Right atrium auricular region (tissue), 2 donors: ENCODE results near the gene ZNF717. TPM values are rescaled to one million over a fixed set of nuclear protein-coding genes. Genes with fewer than 3 reads are reported as not detected.
"Not testable (repeated sequence)": the region's sequence is repeated elsewhere in the genome, so short reads cannot be mapped to it uniquely, and the experiment has no call there.

Experiments used
- DNase-seq: peaks from one replicate; pipeline ENCODE4 v3.0.0-alpha.2; 2019; ENCODE audit warnings: low spot score
- H3K27ac ChIP-seq, 2 donors: fragments of 200-600 bp; sonication (generic); 1 replicate in 1 of 2; 2 replicates in 1 of 2; pipeline ENCODE4 v1.5.1; 2016 to 2019
- H3K27me3 ChIP-seq, 2 donors: fragments of 200-600 bp; sonication (generic); one replicate each; pipeline versions ENCODE4 v1.5.1 to v1.6.0; 2017 to 2019
- H3K36me3 ChIP-seq: fragments of 200-600 bp; sonication (generic); one replicate; pipeline ENCODE4 v1.5.1; 2016
- H3K4me1 ChIP-seq, 2 donors: fragments of 200-600 bp; sonication (generic); one replicate each; pipeline versions ENCODE4 v1.5.1 to v1.6.0; 2017 to 2019
- H3K4me3 ChIP-seq, 2 donors: fragments of 200-600 bp; sonication (generic); 1 replicate in 1 of 2; 2 replicates in 1 of 2; pipeline ENCODE4 v1.5.1; 2017 to 2019; ENCODE audit warnings: mild to moderate bottlenecking in 1 of 2, moderate library complexity in 1 of 2
- H3K9me3 ChIP-seq, 2 donors: fragments of 200-600 bp; sonication (generic); one replicate each; pipeline ENCODE4 v1.5.1; 2019
- CTCF ChIP-seq, 2 donors: fragments of 200-600 bp; sonication (generic); IDR thresholded peaks; one replicate each; pipeline ENCODE4 v1.5.1; 2019; ENCODE audit warnings: antibody characterized with exemption in 2 of 2
- total RNA-seq, 2 donors: library from RNA; depleted of rRNA; stranded (reverse); fragments of >200 nt; gene quantifications; one replicate each; pipeline ENCODE4 v1.1.0, GENCODE V29; 2016

ZNF717 gene
- total RNA-seq = 1 to 10 TPM; 4.3 to 6.7 TPM

GRCh38 chr3:75785081-75785755 lies at the start of gene ZNF717:
TSS of gene ZNF717 (minus strand) at chr3:75785549. CDS start at chr3:75783362, 2,187 bp downstream.
- Histone ChIP-seq H3K27ac (peak within 1 kb of the TSS; percentile 83 to 90), H3K4me3 (peak within 1 kb of the TSS; percentile 66 to 80)
- TF ChIP-seq CTCF (IDR thresholded peaks at IDR 0.05) = peak in 1 of 2 donors; percentile 37

GRCh38 chr3:75831076-75831475 lies 45.7 kb upstream of the ZNF717 start:
- not testable (repeated sequence) for H3K27me3 ChIP-seq, H3K27ac ChIP-seq, DNase-seq, H3K9me3 ChIP-seq, H3K36me3 ChIP-seq, H3K4me1 ChIP-seq, H3K4me3 ChIP-seq

More at GRCh38 chr3:75785081-75785755, at the start of gene ZNF717:
- DNase-seq = peak; percentile 96
- H3K9me3 ChIP-seq, H3K27me3 ChIP-seq, H3K4me1 ChIP-seq, H3K36me3 ChIP-seq: not testable (repeated sequence)

DNA sequence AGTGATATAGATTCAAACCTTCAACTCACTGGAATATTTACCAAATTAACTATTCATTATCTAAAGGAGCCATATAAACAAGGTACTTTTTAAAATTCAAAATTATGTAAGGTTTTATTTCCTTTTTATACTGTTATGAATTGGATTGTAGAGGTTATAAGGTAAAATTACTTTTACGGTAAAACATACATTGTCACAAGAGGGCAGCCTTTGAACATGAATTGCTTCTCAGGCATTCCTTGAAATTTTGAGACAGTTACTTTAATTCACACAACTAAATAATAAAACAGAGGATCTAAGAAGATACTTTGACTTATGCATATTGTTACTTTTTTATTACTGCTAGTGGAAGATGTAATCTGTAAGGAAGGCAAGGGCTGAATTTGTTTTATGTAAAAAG lies 32.7 kb upstream of the ZNF717 start:
- H3K27me3 ChIP-seq, H3K9me3 ChIP-seq, H3K27ac ChIP-seq, DNase-seq, H3K4me1 ChIP-seq, H3K36me3 ChIP-seq, H3K4me3 ChIP-seq: not testable (repeated sequence)

DNA sequence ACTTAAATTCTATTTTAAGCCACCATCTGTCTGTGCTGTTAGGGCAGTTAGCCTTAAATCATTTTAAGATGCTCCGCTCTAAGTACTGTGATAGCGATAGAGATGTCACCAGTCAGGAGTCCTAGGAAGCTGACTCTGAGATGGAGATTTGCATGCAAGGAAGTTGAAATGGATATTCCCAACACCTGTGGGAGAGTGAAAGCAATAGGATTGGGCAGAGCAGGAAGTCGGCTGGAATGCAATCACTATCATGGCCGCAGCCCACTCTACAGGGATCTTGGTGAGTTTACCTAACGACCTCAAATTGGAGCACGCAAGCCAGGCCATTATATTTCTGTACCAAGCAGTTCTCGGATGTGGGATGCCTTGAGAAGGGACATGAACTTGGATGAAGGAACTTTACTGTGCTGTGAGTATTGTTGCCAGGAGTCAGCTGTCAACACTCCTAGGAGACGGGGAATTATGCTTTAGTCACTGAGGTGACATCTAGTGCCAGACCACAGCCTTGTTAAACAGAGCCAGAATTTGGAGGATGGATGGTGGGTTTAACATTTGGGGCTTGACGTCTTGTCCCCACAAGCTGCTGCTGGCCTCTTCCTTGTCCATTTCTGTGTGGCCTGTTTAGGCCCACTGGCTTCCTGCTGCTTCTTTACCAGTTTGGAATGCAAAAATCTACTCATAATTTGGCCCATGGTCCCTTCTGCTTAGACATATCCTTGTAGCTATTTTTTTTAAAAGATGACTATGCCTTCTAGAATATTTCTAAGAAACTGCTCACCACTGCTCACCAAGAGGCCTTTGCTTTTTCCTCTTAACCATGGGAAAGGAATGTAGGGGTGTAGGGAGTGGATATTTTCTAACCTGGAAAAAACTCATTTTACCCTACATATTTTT lies 31.2 kb upstream of the ZNF717 start:
- DNase-seq, H3K9me3 ChIP-seq, H3K4me3 ChIP-seq, H3K36me3 ChIP-seq, H3K27ac ChIP-seq, H3K27me3 ChIP-seq, H3K4me1 ChIP-seq: not testable (repeated sequence)

- Histone ChIP-seq H3K9me3 (no peaks in the 10 kb centered on the region), H3K36me3 (no peaks in the 10 kb centered on the region), H3K27me3 (no peaks in the 10 kb centered on the region), H3K4me3 (no peak overlapping the region), H3K4me1 (no peaks in the 10 kb centered on the region), H3K27ac (no peak overlapping the region)
- no peak for TF ChIP-seq CTCF (IDR thresholded peaks at IDR 0.05)
- no peak for DNase-seq
Measured at GRCh38 chr3:75814797-75815196, 29.4 kb upstream of the ZNF717 start.

GRCh38 chr3:75782506-75782905 lies 2.8 kb downstream of the ZNF717 start:
- Histone ChIP-seq H3K4me3 (no peak overlapping the region), H3K36me3 (peaks cover 5% of the 10 kb centered on the region), H3K27ac (no peak overlapping the region), H3K4me1 (peaks cover 0 to 5% of the 10 kb centered on the region in 2 donors), H3K9me3 (peaks cover 0 to 25% of the 10 kb centered on the region in 2 donors), H3K27me3 (no peaks in the 10 kb centered on the region)
- no peak for DNase-seq
- TF ChIP-seq CTCF (IDR thresholded peaks at IDR 0.05) = no peak

GRCh38 chr3:75781079-75781745 lies 4.1 kb downstream of the ZNF717 start:
- Histone ChIP-seq H3K4me1 (peaks cover 0 to 5% of the 10 kb centered on the region in 2 donors), H3K4me3 (no peak overlapping the region), H3K9me3 (peaks cover 0 to 30% of the 10 kb centered on the region in 2 donors), H3K27me3 (no peaks in the 10 kb centered on the region), H3K27ac (no peak overlapping the region), H3K36me3 (peaks cover 5% of the 10 kb centered on the region)
- DNase-seq = no peak
- TF ChIP-seq CTCF (IDR thresholded peaks at IDR 0.05) = no peak

GRCh38 chr3:75777742-75778141 lies 7.6 kb downstream of the ZNF717 start:
- not testable (repeated sequence) for H3K27ac ChIP-seq, H3K4me1 ChIP-seq, DNase-seq, H3K4me3 ChIP-seq, H3K36me3 ChIP-seq, H3K27me3 ChIP-seq
- peaks cover 0 to 30% of the 10 kb centered on the region in 2 donors for H3K9me3 ChIP-seq

DNA sequence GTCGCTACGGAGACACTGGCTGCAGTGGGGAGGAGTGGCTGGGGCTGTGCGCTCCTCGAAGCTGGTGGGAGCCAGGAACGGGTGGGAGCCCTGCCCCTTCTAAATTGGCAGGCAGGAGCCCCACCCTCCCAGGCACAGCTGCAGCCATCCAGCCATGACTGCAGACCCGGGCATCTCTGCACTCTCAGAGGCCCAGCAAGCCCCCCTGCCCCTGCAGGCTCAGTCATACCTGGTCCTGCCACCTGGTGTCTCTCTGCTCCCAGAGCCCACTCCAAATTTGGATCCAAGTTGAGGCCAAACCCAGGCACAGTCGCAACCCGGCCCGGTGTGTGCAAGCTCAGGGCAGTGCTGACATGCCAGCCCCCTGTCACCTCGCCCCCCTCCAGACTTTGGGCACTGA lies 13.7 kb downstream of the ZNF717 start:
- not testable (repeated sequence) for H3K27me3 ChIP-seq, DNase-seq, H3K4me3 ChIP-seq, H3K4me1 ChIP-seq, H3K27ac ChIP-seq
- H3K36me3 ChIP-seq = peaks cover 13% of the 10 kb centered on the region
- H3K9me3 ChIP-seq = peaks cover 0 to 18% of the 10 kb centered on the region in 2 donors
